NCI-H1105 (cell line): ENCODE data around the gene IGFBP4.

Experiments
- DNase-seq: peaks from one replicate; lab custom pipeline; 2025; lab: John Stamatoyannopoulos, UW

IGFBP4 gene

DNA sequence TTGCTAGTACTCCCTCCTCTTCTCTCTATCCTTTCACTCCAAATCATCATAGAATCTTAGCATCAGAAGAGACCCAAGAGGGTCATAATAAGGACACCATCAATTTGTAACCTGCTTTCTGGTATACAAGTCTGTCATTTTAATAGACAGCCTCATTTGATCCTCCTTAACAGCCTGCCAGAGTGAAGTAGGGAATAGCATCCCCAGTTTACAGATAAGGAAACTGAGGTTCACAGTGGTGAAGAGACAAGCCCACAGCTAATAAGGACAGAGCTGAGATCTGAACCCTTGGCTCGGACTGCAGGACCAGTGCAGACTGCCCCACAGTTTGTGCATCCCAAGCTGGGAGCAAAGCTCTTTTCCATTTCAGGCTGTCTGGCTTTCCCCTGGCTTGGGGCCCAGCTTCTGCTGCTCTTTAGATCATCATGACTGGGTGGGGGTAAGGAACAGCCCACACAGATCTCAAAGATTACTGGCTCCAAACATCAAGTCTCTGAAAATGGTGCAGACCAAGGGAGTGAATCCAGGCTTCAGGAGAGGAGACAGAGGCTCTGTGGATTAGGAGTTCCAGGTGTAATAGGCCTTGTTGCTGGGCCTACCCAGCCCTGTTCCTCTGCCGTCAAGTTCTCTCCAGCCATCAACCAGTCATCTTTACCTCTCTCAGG is 10.3 kb upstream of the IGFBP4 start:
- DNase-seq = no peak

DNA sequence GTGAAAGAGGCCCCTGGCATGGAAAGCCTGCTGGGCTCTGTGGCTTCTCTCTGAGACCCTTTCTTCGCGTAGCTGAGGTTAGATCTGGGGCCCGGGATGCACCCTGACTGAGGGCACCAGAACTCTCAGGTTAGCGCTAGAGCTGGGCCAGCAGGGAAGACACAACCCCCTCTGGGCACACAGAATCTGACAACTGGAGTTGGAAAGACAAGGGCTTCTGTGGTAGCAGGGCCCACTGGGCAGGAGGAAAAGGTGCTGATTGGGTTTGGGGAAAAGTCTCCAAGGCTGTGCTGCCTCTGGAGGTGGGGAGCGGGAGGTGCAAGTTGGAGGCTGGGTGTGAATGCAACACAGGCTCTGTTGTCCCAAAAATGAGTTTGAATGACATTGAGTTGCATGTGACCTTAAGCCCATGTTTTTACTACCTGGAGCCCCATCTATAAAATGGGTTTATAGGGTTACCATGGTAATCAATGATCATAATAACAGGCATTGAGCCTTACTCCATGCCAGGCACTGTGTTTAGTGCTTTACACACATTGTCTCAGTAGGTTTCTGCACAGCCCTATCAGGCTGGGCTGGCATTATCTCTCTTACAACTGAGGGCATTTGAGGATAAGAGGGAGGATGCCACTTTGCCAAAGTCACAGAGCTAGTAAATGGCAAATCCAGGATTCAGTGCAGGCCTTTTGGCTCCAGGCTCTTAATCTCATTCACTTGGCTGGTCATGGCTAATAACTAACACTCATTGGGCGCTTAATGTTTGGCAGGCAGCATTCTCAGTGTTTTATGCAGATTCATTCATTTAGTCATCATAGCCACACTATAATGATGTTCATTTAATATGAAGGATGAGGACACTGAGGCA is 9.5 kb upstream of the IGFBP4 start:
- DNase-seq = no peak

DNA sequence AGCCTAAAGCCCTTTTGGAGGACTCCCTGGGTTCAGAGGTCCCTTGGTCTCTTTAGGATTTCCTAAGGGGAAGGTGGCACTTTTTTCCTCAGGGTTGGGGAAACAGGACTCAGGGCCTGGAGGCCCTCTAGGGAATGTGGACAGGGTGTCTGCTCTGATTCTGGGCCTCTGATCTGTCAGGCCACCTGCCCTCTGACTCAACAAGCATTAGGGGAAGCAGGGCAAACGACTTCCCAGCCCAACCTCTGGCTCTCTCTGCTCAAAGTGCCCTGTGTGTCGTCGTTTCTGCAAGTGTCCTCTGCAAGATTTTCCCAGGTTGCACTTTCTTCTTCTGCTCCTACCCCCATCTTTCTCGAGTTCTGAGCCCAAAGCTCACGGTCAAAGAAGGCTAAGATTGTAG is 6.6 kb upstream of the IGFBP4 start:
- no peak for DNase-seq

DNA sequence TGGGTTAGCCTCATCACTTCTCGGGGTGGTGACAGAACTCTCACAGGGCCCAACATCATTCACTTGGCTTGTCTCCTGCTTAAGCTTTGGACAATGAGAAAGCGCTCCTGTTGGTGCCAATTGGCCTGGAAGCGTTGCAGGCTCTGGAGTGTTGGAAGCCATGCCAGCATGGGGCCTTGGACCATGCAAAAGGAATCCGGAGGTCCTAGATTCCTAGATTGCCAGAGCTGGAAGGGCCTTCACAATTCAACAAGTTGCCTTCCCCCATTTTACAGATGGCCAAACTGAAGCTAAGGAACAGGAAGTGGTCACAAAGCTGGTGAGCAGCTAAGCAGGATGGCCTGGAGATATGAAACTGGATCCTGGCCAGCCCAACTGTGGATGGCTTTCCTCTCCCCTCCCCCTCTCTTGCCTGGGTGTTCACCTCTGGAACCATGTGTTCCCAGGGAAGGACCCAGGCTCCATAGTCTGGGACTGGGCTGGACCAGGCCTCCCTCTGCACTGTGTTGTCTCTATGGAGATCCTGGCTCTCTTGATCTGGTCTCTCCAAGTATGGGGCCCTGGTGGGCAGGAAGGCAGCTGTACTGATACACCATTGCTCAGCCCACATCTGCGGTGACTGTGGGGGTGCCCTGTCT is 6.0 kb upstream of the IGFBP4 start:
- DNase-seq = no peak

DNA sequence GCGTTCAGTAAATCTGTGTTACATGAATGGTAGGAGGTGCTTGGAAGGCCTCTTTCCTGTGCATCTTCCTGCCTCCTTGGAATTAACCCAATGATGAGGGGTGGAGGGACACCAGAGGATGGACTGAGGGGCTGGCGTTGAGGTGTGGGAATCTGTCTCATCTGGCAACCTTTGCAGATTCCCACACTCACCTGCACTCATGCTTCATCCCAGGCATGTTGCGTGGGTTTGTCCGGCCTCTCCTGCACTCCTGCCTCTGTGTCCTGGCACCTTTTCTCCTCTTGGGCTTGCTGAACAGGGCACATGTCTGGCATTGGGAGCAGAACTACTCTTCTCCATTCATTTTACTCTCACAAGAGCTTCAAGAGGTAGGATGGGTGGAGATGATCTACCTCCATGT is 3.1 kb upstream of the IGFBP4 start:
- DNase-seq = no peak

DNA sequence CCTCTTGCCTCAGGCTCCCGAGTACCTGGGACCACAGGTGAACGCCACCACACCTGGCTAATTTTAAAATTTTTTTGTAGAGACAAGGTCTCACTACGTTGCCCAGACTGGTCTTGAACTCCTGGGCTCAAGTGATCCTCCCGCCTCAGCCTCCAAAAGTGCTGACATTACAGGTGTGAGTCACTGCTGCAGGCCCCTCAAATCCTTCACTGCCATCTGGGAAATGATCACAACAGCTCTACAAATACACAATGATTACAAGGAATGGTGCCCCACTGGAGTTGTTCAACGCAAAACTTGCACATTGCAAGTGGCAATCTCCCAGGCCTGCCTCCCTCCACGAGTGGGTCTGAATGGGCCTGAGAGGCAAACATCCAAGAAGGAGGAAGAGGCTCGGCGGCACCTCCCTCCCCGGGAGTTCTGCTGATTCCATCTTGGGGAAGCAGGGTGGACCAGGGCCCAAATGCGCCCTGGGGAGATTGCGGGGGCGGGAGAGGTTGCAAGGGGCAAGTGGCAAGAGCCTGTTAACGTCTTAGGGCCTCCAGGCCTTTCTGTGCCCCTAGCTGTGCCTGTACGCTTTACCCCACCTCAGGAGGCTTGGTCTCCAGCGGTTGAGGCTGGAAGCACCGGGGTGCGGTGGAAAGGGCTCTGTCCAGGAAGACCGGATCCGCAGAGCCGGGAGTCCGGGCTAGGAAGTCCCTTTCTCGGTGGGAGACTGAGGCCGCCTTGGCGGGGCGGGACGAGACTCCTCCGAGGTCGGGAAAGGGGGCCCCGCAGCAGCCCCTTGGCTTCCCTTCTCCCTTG is 656 bp upstream of the IGFBP4 start:
- DNase-seq = no peak

DNA sequence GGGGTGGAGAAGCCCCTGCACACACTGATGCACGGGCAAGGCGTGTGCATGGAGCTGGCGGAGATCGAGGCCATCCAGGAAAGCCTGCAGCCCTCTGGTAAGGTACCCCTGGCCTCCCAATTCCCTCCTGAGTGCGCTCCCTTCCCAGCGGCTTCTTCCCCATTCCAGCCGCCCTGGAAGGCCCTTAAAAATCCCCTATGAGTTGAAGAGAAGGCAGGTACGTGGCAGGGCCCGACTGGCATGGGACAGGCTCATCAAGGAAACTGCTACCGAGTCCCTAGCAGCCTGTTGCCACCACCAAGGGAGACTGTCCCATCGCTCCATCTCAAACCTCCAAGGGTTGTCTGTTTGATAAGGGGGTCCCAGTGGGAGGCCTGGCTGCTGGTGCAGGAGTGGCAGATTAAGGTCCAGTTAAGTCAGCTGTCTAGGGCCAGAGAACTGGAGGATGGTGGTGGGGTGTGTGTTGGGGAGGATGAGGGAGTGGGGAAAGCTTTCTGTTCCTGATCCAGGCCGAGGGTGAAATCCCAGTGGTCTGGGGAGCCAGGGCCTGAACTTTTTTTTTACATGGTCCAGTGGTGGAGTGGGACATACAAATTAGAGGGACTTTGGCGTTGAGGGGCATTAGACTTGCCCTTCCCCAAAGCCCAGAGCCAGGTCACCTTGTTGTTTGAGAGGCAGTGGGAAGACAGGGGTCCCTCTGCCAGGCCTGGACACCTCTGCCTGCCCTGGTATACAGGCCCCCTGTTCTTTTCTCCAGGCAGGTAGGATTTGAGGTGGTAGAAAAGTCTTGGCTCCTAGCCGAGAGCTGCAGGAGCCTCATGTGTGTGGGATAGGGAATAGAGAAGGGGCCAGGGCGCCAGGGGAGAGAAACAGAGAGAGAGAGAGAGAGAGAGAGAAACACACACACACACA is 994 bp downstream of the IGFBP4 start:
- DNase-seq = no peak

DNA sequence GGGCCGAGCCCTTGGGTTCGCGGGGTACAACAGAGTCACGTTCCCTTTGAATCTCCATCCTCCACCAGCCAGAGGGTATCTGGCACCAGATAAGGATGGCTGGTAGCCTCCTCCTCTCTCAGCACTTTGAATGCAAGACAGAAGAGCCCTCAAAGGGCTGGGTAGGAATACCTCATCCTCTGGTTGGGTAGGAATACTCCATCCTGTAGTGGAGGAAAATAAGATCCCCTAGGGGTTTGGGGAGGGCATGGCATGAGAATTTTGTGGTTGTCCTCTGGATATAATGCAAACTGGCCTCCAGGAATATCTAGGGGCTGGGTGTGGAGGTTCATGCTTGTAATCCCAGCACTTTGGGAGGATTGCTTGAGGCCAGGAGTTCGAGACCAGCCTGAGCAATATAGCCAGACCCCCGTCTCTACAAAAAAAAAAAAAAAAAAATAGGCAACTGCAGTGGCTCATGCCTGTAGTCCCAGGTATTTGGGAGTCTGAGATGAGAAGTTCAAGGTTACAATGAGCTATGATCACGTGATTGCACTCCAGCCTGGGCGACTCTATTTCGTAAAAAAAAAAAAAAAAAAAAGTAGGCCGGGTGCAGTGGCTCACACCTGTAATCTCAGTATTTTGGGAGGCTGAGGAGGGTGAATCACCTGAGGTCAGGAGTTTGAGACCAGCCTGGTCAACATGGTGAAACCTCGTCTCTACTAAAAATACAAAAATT is 2.7 kb downstream of the IGFBP4 start:
- no peak for DNase-seq

DNA sequence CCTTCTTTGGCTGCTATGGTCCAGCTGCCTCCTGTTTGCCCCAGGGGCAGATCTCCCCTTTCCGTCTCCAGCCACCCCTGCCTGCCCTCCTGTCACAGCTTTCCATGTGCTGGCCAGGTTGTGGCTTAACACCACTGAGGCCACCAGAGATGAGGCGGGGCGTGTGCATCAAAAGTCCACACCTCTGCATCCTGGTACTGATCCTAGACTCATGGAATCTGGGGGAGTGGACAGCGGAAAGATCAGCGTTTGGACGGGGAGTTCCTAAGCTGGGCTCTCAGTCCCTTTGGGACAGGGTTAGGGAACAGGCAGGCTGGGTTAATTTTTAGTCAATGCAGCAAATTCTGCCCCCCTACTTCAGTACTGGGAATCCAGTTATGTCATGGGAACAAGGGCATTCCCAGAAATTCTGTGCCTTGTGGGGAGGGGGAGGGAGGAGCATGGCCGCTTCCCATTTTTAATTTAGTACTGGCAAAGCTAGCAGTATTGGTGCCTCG is 3.9 kb downstream of the IGFBP4 start:
- DNase-seq = no peak

DNA sequence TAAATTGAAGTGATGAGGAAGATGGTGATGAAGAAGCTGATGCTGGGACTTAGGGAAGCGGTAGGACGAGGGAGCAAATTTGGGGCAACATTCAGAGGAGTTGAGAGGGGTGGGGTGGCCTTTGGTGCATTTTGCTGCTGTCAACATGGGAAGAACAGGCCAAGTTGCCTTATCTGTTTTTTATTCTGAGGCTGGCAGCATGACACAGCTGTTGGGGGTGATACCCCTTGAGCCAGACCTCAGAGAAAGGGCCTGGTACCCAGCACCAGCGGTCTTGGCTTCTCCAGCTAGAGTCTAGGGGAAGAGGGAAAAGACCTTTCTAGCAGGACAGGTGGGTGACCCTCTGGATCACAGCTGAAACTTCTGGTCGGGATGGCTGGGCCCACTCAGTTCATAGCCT is 4.6 kb downstream of the IGFBP4 start:
- DNase-seq = no peak

DNA sequence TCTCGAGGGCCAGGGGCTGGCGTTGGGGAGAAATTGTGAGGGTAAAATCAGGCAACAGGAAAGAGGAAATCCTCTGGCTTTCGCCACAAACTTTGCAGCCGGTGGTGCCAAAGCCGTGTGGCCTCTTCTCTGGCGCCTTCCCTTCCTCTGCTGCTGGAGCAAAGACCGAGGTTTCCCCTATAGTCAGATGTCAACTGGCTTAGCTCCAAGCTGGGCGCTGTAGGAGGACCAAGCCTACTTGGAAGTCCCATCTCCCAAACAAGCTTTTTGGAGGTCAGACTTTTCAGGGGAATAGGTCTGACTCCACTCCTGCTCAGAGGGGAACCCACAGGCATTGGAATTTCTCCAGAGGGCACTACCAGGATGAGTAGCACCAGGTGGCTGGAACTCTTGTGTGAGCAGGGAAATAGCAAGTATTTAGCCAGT is 5.0 kb downstream of the IGFBP4 start:
- DNase-seq = no peak

DNA sequence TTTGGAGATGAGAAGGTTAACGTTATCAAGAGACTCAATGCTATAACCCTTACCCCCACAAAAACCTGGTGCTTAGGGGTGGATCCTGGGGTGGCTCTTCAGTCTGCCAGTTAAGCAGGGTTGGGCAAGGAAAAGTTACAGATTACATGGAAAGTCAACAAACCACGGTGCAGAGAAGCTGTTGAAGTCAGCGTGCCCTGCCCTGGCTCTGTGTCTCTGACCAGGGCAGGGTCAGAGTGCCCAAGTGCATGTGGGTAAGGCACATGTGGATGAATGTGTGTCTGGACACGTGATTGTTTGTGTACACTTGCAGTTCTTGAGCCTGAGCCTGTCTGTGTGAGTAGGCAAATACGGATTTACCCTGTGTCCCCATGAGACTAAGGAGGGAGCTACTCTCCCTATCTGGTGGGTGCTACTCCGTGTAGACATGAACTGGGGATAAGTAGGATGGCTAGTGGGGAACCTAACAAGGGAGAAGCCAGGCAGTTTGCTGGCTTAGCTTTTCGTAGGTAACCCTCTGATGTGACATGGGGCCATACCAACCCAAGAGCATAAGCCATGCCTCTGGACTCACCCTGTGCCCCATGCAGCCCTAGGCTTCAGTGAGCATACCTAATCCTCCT is 5.5 kb downstream of the IGFBP4 start:
- DNase-seq = no peak

DNA sequence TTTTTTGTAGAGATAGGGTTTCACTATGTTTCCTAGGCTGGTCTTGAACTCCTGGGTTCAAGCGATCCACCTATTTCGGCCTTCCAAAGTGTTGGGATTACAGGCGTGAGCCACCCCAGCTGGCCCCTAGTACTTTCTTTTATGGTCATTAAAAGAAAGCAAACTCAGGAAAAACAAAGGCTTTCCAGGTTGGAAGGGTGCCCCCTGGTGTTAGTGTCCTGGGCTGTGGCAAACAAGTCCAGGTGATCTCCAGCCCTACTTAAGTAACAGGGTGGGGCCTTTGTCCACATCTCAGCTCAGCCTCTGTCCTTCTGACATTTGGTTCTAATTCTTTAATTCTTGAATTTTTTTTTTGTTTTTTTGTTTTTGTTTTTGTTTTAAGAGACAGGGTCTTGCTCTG is 6.9 kb downstream of the IGFBP4 start:
- DNase-seq = no peak

DNA sequence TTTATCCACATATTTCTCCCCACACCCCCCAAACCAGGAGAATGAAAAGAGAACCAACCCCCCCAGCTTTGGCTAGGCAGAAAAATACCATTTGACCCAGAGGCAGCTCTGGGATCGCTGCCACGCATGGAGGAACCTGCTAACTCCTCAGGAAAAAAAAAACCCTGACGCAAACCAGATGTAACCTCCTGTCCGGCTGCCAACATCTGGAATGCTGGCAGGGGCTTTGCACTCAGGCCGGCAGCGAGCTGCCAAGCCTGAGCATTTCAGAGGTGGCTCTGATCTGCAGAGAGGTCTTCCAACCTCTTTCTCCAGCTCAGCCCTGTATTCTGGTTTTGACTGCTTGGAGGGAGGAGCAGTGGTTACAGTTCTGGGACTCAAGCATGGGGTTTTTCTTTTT is 8.2 kb downstream of the IGFBP4 start:
- DNase-seq = no peak

DNA sequence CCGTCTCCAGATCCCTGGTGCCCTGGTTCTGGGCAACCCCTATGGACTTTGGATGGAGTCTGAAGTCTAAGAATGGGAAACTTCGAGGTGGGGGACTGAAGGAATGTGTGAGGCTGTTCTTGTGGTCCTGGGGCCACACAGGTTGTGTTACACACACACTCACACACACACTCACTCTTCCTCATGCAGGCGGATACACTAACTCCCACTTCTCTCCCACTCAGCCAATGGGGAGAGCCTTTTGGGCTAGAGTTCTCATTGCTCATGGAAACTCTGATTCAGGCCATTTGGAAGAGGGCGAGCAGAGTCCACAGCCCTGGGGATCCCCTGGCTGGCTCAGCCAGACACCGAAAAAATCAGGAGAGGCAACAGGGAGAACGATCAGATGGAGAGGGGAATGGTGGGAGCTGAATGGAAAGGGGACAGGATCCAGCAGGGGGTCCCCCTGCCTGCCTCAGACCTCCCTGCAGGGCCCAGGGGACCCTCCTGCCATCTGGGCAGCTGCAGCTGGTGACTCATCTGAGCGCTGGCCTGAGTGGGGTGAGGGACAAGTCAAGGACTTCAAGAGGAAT is 9.1 kb downstream of the IGFBP4 start:
- no peak for DNase-seq

DNA sequence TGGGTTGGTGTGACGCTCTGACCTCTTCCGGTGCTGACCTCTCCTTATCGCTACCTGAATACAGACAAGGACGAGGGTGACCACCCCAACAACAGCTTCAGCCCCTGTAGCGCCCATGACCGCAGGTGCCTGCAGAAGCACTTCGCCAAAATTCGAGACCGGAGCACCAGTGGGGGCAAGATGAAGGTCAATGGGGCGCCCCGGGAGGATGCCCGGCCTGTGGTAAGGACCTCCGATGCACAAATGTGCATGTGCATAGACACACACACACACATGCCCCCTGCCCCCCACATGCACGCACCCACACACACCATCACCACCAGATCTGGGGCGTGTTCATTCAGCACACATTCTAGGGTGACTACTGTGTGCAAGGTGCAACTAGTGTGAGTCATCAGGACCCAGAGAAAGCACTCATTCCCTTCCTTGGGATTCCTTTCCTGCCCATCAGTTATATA is 9.7 kb downstream of the IGFBP4 start:
- no peak for DNase-seq

DNA sequence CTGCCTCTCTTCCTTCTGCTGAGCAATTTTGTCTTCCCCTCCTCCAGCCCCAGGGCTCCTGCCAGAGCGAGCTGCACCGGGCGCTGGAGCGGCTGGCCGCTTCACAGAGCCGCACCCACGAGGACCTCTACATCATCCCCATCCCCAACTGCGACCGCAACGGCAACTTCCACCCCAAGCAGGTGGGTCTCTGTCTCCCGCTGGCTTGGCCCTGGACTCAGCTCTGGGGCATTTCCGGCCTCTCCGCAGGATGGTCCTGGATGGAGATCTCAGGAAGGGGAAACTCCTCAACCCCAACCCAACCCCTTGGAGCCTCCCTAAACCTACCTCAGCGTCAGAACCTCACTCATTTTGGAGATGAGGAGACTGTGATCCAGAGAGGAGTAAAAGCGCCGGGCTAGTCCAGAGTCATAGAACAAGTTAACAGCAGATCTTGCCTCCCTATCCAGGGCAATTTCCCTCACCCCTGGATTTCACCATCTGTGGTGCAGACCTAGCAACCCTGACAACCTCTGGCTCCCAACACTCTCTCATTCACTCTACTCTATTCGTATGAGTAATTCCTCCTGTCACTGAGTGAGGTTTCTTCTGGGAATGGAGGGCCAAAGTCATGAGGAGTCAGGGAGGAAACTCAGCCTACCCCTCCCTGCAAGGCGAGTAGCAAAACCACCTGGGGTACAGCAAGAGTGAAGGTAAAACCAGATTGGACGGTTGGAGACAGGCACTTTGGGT is 10.8 kb downstream of the IGFBP4 start:
- no peak for DNase-seq

DNA sequence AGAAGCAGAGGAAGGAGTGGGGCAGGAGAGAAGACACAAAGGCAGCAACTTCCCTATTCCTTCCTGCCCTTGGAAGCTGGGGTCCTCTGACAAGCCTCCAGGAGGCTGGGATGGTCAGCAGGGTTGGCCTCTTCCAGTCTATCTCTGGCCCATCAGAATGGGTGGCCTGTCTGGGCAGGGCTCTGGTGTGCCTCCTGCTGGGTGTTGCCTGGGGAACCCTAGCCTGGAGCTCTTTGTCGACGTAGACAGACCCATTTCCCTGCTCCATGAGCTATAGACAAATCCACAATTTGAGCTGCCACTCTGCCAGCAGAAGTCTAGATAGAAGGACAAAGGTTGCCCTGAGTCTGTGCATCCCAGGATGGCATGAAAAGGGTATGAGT is 11.4 kb downstream of the IGFBP4 start:
- DNase-seq = no peak
